H1 (cell line): ENCODE data around the gene CACFD1. TPM values are rescaled to one million over a fixed set of nuclear protein-coding genes. Genes with fewer than 3 reads are reported as not detected.

Source experiments
- BACH1 ChIP-seq: IDR thresholded peaks from 2 replicates; pipeline ENCODE4 v1.6.1; 2012; ENCODE audit warnings: low read length, improper control_type of control experiment
- CHD7 ChIP-seq: fragments of 300-600 bp; sonication (generic); IDR thresholded peaks from 2 replicates; pipeline ENCODE4 v1.7.1; 2012; ENCODE audit warnings: low read length, moderate library complexity, mild to moderate bottlenecking, inconsistent platforms; ENCODE audit not compliant: insufficient replicate concordance
- CREB1 ChIP-seq: IDR thresholded peaks from 2 replicates; pipeline ENCODE4 v1.6.1; 2012; ENCODE audit warnings: inconsistent platforms
- E2F6 ChIP-seq: IDR thresholded peaks from 2 replicates; pipeline ENCODE4 v1.6.1; 2012; ENCODE audit warnings: inconsistent platforms
- MAX ChIP-seq: IDR thresholded peaks from 2 replicates; pipeline ENCODE4 v1.6.1; 2012; ENCODE audit warnings: inconsistent platforms
- POLR2AphosphoS5 ChIP-seq: IDR thresholded peaks from 2 replicates; pipeline ENCODE4 v1.6.1; 2011; ENCODE audit warnings: low read depth, low read length
- RBBP5 ChIP-seq: IDR thresholded peaks from 2 replicates; pipeline ENCODE4 v1.7.1; 2012; ENCODE audit warnings: low read depth, mild to moderate bottlenecking, inconsistent platforms, low read length, moderate library complexity, borderline replicate concordance
- TEAD4 ChIP-seq: IDR thresholded peaks from 2 replicates; pipeline ENCODE4 v1.6.1; 2012; ENCODE audit warnings: low read depth, low read length, inconsistent platforms, mixed read lengths
- polyA plus RNA-seq, 7 experiments: library from polyadenylated mRNA; depleted of rRNA in 3 of 7; stranded (reverse) in 5 of 7; unstranded in 2 of 7; fragments of >200 nt in 5 of 7; fragments of 200-250 nt in 2 of 7; gene quantifications; 1 replicate in 5 of 7; 2 replicates in 1 of 7; 4 replicates in 1 of 7; pipeline versions ENCODE4 v1.2.1 to v1.2.3, GENCODE V29; 2011 to 2013; ENCODE audit warnings: missing spikeins in 2 of 7, mixed read lengths in 2 of 7
- total RNA-seq: library from RNA; stranded (reverse); fragmentation: NEBNext Ultra II Directional; extraction: Animal tissue kit (Norgen Biotek cat#: 25700); gene quantifications from 2 replicates; pipeline ENCODE4 v1.2.1, GENCODE V29; 2021

Gene CACFD1
- total and polyA plus RNA-seq, 2 of the 8 experiments (the other 6 are each of a cell fraction or from before 2014, with no cell fraction given) = 13.4 to 15.5 TPM

GRCh38 chr9:133417541-133418461 is 42.0 kb upstream of the CACFD1 start, which contains the start of gene REXO4 (continued):
- TF ChIP-seq CHD7 = peak; percentile 31
- TF ChIP-seq TEAD4 = peak; percentile 67; the same call in 1 of the 2 replicates
- TF ChIP-seq E2F6 = peak; percentile 78; the same call in 1 of the 2 replicates
- TF ChIP-seq MAX = peak; percentile 90
- peak; percentile 87 for TF ChIP-seq RBBP5
- TF ChIP-seq POLR2AphosphoS5 = peak; percentile 63
- TF ChIP-seq BACH1 = no peak
- TF ChIP-seq CREB1 = peak; percentile 74; the same call in 1 of the 2 replicates
